DOHH2 (cell line): ENCODE data around the gene DSCAML1.

Experiments
- H3F3A ChIP-seq: fragments of 200-600 bp; sonication (generic), shearing (Covaris generic); 2 replicates; pipeline ENCODE4 v1.6.0; 2016; ENCODE audit warnings: antibody characterized with exemption, mild to moderate bottlenecking; ENCODE audit not compliant: control insufficient read depth, insufficient read depth
- H3K27ac ChIP-seq: fragments of 200-600 bp; sonication (generic); 2 replicates; pipeline ENCODE4 v1.5.1; 2014; ENCODE audit warnings: low read depth, mild to moderate bottlenecking, low read length, moderate library complexity
- H3K27me3 ChIP-seq: fragments of 200-600 bp; sonication (generic); 2 replicates; pipeline ENCODE4 v1.6.1; 2014; ENCODE audit warnings: mild to moderate bottlenecking, low read length, mixed read lengths; ENCODE audit not compliant: control insufficient read depth
- H3K36me3 ChIP-seq: fragments of 200-600 bp; sonication (generic); 2 replicates; pipeline ENCODE4 v1.6.1; 2014; ENCODE audit warnings: mild to moderate bottlenecking, low read length, moderate library complexity, mixed read lengths; ENCODE audit not compliant: control insufficient read depth
- H3K4me1 ChIP-seq: fragments of 200-600 bp; sonication (generic); 2 replicates; pipeline ENCODE4 v1.6.1; 2014; ENCODE audit warnings: mild to moderate bottlenecking, low read length, mixed read lengths; ENCODE audit not compliant: control insufficient read depth
- H3K4me2 ChIP-seq: fragments of 200-600 bp; sonication (generic); 2 replicates; pipeline ENCODE4 v1.6.0; 2014; ENCODE audit warnings: mild to moderate bottlenecking, low read length, moderate library complexity
- H3K4me3 ChIP-seq: fragments of 200-600 bp; sonication (generic); 2 replicates; pipeline ENCODE4 v1.5.1; 2014; ENCODE audit warnings: mild to moderate bottlenecking, low read length, mixed read lengths
- H3K79me2 ChIP-seq: fragments of 200-600 bp; sonication (generic); 2 replicates; pipeline ENCODE4 v1.6.1; 2014; ENCODE audit warnings: mild to moderate bottlenecking, low read length, mixed read lengths; ENCODE audit not compliant: control insufficient read depth
- H3K9me2 ChIP-seq: fragments of 200-600 bp; sonication (generic); replicated peaks from 2 replicates; pipeline ENCODE4 v1.6.1; 2014; ENCODE audit warnings: mild to moderate bottlenecking, low read length, mixed read lengths; ENCODE audit not compliant: control insufficient read depth
- H3K9me3 ChIP-seq: fragments of 200-600 bp; sonication (generic); 2 replicates; pipeline ENCODE4 v1.6.1; 2014; ENCODE audit warnings: antibody characterized with exemption, low read length, mixed read lengths; ENCODE audit not compliant: control insufficient read depth, insufficient read depth
- H4K20me1 ChIP-seq: fragments of 200-600 bp; sonication (generic); 2 replicates; pipeline ENCODE4 v1.6.0; 2014; ENCODE audit warnings: low read depth, mild to moderate bottlenecking, antibody characterized with exemption, low read length, moderate library complexity; ENCODE audit not compliant: control insufficient read depth, insufficient read depth
- CTCF ChIP-seq: fragments of 200-600 bp; sonication (generic); IDR thresholded peaks from one replicate; pipeline ENCODE4 v1.5.1; 2014; ENCODE audit warnings: antibody characterized with exemption, mild to moderate bottlenecking, low read depth, low read length; ENCODE audit not compliant: poor library complexity, severe bottlenecking
- EZH2phosphoT487 ChIP-seq: fragments of 200-600 bp; sonication (generic); IDR thresholded peaks from 2 replicates; pipeline ENCODE4 v1.6.1; 2017; ENCODE audit warnings: borderline replicate concordance, mild to moderate bottlenecking, antibody characterized with exemption, low read length, moderate library complexity, mixed read lengths

The DSCAML1 gene

GRCh38 chr11:117440258-117440657 lies 356.8 kb downstream of the DSCAML1 start:
- Histone ChIP-seq H3K9me3 (no peaks in the 10 kb centered on the region), H3K27me3 (0 out of 2 replicates have a peak, but pooled peaks cover 5% of the 10 kb centered on the region)
- no peak for TF ChIP-seq EZH2phosphoT487
- TF ChIP-seq CTCF = no peak

GRCh38 chr11:117439256-117439655 lies 357.8 kb downstream of the DSCAML1 start:
- no peaks in the 10 kb centered on the region for H3K4me1 ChIP-seq
- H3K27me3 ChIP-seq = 0 out of 2 replicates have a peak, but pooled peaks cover 5% of the 10 kb centered on the region
- H3K27ac ChIP-seq = no peak overlapping the region
- no peaks in the 10 kb centered on the region for H3K79me2 ChIP-seq
- no peaks in the 10 kb centered on the region for H3K9me3 ChIP-seq
- no peaks in the 10 kb centered on the region for H3F3A ChIP-seq
- no peak overlapping the region for H3K4me3 ChIP-seq
- no peaks in the 10 kb centered on the region for H4K20me1 ChIP-seq
- TF ChIP-seq EZH2phosphoT487 (no peak), CTCF (no peak)
- no peak overlapping the region for H3K4me2 ChIP-seq
- H3K9me2 ChIP-seq = no peaks in the 10 kb centered on the region
- H3K36me3 ChIP-seq = no peaks in the 10 kb centered on the region

More at GRCh38 chr11:117440258-117440657, 356.8 kb downstream of the DSCAML1 start:
- H3F3A ChIP-seq = no peaks in the 10 kb centered on the region
- no peaks in the 10 kb centered on the region for H3K79me2 ChIP-seq
- no peak overlapping the region for H3K4me3 ChIP-seq
- H3K4me2 ChIP-seq = no peak overlapping the region
- H3K27ac ChIP-seq = no peak overlapping the region
- no peaks in the 10 kb centered on the region for H3K4me1 ChIP-seq
- no peaks in the 10 kb centered on the region for H3K9me2 ChIP-seq
- no peaks in the 10 kb centered on the region for H4K20me1 ChIP-seq
- no peaks in the 10 kb centered on the region for H3K36me3 ChIP-seq

GRCh38 chr11:117438371-117439000 lies 358.5 kb downstream of the DSCAML1 start:
- no peak overlapping the region for H3K4me3 ChIP-seq
- 0 out of 2 replicates have a peak, but pooled peaks cover 5% of the 10 kb centered on the region for H3K27me3 ChIP-seq

More at GRCh38 chr11:117438371-117439000, 358.5 kb downstream of the DSCAML1 start:
- Histone ChIP-seq H3K4me2 (no peak overlapping the region), H3K9me3 (no peaks in the 10 kb centered on the region), H3K27ac (no peak overlapping the region), H3K4me1 (no peaks in the 10 kb centered on the region), H4K20me1 (no peaks in the 10 kb centered on the region), H3K79me2 (no peaks in the 10 kb centered on the region), H3F3A (no peaks in the 10 kb centered on the region), H3K9me2 (no peaks in the 10 kb centered on the region), H3K36me3 (no peaks in the 10 kb centered on the region)
- TF ChIP-seq EZH2phosphoT487 (no peak), CTCF (no peak)
